HG02973 (cell line): ENCODE results near the gene GPX4.

Experiments
- ATAC-seq: cut with Tn5 transposase; IDR thresholded peaks from one replicate; pipeline ENCODE4 v1.9.1; 2021; ENCODE audit warnings: moderate library complexity; ENCODE audit not compliant: unreplicated experiment

Gene GPX4

DNA sequence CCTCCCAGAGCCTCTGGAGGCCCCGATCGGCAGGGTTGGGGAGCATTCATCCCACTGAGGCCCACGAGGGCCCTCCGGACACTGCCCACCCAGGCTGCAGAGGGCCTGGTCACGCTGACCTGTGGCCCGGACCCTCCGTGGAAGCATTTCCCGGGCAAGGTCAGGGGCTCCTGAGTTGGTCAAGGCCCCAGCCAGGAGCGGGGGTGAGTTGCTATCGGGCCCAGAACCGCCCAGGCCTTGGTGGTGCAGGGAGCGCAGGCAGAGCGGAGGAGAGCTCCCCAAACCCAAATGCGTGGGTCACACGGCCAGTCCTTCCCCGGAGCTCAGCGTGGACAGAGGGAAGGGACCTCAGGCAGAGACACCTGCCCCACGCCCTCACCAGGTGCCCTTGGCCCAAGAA is 25.7 kb downstream of the GPX4 start:
- ATAC-seq = no peak

DNA sequence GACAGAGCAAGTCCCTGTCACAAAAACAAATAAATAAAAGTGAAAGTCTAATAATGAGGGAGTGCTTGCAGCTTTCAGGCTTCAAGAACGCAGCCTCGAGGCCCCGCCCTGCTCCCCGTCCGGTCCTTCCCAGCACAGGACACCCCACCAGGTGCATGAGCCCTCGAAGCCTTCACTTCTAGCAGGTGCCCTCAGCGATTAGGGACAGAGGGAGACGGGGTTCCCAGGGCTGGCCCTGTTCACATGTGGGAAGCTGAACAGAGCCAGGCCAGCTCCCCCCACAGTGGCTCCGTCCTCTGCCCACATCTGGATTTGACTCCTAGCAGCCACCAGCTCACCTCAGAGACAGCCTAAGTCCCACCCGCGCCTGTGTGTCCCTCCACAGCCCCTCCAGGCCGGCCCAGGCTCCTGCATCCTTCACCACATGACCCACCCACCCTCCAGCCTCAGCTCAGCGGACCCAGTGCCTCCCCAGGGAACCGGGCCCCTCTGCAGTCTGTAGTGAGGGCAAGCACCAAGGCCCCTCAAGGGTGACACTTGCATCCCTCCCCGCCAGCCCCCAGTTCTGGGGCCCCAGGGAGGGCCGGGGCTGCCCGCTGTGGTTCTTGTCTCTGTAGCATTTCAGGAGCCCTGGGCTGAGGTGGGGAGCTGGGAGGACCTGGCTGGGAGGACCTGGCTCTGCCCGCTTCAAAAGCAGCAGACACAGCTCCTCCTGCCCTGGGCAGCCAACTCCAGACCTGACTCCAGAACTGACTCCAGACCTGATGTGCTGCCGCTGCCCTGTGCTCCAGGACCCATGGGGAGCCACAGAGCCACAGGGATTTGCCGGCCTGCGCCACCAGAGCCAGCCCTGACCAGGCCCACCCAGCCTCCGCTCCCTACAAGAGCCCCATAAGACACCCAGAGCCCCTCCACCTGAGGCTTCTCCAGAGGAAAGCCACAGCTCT is 27.2 kb downstream of the GPX4 start:
- ATAC-seq = no peak

DNA sequence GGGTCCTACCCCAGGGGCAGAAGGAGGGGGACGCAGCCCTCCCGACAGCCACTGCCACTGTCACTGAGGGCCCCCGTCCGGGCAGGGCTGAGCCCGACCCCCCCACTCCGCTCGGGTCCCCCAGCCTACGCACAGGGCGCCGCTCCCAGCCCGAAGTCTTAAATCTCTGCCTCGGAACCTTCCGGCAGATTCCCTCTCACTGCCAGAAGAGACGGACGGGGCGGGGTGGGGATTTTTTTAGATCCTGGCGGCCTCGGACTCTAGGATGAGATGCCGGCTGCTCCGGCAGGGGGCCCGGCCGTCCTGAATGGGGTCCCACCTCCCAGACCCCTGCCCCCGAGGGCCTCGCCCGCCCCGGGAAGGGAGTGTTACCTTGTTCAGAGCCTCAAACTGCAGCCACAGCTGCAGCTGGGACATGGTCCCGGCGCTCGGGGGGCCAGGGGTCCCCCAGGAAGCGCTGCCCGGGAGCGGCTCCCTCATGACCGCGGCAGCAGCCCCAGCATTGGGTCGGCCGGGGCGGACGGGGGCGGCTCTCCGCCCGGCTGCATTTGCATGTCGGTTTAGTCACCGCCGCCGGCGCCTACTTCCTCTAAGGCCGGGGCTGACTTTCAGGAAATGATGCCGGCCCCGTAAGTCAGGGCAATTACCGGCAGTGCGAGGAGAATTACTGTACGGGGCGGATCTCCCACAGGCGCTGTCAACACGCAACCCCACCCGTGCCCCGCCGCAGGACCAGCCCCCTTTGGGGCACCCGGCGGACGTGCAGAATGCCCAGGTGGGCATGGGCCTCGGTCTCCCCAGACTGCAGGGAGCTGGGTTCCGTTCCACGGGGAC is 28.1 kb downstream of the GPX4 start:
- peak; percentile 39 for ATAC-seq

DNA sequence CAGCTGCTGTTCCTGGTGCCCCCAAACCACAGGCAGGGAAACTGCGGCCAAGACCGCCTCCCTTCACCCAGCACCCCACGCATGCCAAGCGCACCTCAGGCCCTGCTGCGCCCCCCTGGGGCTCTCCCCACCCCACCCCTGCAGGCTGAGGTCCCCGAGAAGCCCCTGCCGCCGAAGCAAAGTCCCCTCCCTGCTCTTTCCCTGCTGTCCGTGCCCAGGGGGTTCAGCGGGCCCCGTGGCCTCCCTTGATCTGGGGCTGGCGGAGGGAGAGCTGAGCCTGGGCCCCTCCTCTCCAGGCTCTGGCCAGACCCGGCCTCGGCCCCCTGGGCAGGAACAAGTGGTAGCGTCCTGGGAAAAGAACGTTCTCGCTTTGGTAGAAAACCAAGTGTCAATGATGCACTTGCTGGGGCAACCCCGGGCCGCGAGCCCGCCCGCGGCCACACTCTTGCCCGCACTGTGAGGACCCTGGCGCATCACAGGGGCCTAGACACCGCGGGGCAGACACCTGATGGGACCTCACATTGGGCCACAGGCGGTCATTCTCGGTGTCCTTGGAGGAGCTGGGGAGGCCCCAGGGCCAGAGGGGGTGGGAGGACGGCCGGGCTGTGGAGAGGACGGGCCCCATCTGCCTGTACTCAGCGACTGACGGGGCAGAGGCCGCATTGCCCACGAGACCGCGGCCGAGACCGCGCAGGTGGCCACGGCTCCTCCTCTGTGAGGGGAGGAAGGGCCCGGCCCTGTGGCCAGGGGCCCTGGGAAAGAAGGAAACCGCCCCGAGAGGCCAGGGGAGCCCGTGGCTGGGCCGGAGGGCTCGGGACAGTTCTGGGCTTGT is 29.0 kb downstream of the GPX4 start:
- peak; percentile 4 for ATAC-seq

DNA sequence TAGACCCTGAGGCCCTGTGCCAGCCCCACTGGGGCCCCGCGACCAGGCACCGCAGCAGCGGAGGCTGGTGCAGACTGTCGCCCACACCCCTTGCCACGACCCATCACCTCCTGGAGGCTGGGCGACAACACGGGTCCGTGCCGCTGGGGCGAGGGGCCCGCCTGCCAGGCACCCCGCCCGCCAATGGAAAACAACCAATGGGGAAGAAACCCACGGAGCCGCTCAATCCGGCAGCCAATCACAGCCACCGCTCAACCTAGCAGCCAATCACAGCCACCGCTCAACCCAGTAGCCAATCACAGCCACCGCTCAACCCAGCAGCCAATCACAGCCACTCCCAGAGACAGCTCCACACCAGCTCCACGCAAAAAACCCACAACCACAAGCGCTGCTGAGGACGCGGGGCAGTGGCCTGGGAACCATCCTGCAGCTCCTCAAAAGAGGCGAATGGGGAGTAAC is 29.7 kb downstream of the GPX4 start:
- peak; percentile 44 for ATAC-seq

DNA sequence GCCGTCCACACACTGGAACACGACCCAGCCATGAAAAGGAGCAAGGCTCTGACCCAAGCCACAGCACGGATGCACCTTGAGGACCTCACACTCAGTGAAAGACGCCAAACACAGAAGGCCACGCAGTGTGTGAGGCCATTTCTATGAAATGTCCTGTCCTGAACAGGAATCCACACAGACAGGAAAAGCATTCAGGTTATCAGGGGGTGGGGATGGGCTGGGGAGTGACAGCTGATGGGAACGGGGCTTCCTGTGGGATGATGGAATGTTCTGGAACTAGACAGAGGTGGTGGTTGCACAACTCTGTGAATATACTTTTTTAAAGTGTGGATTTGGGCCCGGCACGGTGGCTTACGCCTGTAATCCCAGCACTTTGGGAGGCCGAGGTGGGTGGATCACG is 30.6 kb downstream of the GPX4 start:
- ATAC-seq = no peak

DNA sequence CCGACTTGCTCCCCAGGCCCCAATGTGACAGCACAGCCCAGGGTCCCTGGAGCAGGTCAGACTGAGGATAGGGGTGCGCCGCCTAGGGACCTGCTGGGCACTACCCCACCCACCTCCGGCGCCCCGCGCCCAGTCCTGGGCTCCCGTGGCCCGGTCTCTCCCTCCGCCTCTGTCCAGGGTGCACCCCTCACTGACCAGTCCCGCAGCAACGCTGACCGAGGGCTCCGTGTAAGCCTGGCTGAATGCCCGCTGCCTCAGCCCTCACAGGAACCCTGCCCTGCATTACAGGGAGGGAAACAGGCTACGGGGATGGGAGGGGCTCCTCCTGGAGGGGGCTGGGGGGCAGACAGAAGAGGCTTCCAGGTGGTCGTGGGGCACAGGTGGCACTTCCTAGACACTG is 31.7 kb downstream of the GPX4 start:
- no peak for ATAC-seq

DNA sequence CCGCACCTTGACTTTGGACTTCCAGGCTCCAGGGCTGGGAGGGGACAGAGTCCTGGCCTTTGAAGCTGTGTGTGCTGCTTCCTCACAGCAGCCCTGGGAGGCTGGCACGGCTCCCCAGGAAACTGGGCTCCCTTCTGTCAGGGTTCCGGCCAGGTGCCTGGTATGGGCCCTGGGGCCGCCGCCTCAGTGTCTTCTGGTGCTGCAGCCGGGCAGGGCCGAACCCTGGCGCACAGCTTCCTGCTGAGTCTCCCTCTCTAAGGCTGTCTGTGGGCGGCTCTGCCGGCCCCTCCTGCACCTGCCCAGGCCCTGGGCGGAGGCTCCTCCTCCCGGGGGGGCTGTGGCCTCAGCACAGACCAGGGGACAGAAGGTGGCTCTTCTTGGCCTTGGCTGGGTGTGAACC is 32.4 kb downstream of the GPX4 start:
- no peak for ATAC-seq

DNA sequence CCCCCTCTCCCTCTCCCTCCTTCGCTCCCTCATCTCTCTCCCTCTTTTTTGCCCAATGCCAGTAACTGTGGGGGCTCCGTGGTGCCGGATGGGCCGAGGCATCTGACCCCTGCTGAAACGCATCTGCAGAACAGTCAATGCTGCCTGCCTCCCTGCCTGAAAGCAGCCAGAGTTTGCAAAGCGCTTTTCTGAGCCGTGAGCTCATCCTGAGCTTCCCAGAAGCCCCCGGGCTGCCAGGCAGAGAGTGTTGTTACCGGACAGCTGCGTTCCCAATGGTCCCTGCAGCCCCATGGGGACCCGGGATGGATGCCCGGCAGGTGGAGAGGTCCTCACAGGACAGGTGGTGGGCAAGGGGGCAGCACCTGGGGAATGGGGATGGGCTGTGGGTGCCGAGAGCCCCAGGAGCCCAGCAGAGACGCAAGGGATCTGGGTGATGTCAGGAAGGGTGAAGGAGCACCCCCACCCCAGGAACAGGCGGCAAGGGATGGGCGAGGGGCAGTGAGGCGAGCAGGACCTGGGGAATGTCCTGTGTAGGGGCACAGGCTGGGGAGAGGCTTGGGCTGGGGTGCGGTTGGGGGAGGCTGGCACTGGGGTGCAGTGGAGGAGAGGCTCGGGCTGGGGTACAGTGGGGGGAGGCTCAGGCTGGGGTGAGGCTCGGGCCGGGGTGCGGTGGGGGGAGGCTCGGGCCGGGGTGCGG is 33.0 kb downstream of the GPX4 start:
- no peak for ATAC-seq

DNA sequence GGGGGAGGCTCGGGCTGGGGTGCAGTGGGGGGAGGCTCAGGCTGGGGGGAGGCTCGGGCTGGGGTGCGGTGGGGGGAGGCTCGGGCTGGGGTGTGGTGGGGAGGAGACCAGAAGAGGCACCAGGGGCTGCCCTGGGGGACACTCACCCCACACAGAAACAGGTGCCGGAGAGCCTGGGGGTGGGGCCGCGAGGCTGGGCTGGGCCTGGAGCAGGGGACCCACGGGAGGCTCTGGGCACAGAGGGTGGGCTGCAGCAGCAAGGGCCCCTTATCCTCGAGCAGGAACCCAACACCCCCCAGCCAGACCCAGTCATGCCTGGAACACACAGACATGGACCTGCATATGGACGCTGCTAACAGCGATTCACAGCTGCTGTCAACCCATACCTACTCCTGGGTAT is 34.3 kb downstream of the GPX4 start:
- ATAC-seq = no peak

DNA sequence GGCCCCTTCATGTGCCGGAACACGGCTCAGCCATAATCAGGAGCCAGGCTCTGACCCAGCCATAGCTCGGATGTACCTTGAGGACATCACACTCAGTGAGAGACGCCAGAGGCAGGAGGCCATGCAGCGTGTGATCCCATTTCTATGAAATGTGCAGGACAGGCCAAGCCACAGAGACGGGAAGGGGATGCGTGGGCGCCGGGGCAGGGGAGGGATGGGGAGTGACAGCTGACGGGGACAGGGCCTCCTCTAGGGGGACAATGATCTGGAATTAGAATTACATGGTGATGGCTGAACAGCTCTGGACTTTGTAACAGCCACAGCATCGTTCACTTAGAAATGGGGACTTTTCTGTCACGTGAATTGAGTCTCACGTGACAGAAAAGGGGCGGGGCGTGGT is 35.3 kb downstream of the GPX4 start:
- no peak for ATAC-seq

DNA sequence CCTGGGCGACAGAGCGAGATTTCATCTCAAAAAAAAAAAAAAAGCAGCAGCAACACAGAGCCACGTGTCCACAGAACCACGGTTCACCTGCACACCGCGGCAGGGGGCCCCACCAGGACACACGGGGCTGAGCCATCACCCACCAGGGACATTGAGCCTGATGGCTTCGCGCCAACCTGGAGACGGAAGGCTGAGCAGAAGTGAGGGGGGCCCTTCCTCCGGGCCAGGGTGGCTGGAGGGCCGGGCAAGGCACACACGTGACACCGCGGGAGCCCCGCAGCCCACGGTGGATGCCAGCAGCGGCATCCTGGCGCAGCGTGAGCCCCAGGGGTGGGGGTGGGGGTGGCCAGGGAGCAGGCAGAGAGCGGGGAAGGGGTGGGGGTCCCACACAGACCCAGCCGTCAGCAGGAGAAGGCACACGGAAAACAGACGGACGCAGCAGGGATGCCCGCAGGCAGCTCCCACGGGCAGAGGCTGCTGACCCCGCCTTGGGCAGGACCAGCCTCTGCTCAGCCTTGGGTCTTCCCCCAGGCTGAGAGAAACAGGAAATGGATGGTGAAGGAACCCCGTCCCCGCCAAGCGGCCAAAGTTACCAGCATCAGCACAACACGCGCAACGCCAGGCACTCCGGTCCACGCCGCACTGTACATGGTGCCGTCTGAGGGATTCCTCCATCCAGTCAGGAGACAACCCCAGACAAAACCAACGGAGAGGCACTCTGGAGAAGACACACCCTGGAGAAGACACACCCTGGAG is 36.7 kb downstream of the GPX4 start:
- no peak for ATAC-seq

DNA sequence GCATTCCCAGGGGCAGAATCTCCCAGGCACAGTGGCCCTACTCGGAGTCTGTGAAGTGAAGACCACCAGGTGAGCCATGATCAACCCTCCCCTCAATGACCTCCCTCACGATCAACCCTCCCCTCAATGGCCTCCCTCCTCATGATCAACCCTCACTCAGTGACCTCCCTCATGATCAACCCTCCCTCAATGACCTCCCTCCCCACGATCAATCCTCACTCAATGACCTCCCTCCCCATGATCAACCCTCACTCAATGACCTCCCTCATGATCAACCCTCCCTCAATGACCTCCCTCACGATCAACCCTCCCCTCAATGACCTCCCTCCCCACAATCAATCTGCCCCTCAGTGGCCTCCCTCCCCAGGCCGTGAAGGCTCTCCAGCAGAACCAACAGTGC is 38.1 kb downstream of the GPX4 start:
- ATAC-seq = no peak

DNA sequence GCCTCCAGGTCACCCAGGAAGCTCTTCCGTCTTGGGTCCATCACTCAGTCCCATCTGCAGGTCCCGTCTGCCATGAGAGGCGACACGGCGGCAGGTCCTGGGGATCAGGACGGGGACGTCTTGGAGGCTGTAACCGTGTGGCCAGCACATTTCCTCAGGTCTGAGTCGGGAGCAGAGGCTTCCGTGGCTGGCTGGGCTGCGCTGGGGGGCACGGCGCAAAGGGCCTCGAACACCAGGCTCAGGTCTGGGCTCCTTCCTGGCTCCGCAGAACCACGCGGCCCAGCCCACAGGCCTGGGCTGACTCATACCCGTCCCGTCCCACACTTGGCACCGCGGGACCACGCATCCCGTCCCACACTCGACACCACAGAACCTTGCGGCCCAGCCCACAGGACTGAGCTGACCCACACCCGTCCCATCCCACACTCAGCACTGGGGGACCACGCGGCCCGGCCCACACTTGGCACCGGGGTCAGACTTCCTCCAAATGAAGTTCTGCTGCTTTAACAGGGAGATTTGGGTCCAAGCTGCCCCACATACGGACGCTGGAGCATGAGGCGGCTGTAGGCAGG is 40.1 kb downstream of the GPX4 start:
- ATAC-seq = no peak

DNA sequence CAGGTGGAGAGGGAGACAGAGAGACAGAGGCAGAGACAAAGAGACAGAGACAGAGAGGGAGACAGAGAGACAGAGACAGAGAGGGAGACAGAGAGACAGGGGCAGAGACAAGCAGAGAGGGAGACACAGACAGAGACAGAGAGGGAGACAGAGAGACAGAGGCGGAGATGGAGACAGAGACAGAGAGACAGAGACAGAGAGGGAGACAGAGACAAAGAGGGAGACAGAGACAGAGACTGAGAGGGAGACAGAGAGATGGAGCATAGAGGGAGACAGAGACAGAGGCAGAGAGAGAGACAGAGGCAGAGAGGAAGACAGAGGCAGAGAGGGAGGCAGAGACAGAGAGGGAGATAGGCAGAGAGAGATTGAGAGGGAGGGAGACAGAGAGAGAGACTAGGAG is 40.9 kb downstream of the GPX4 start:
- no peak for ATAC-seq

DNA sequence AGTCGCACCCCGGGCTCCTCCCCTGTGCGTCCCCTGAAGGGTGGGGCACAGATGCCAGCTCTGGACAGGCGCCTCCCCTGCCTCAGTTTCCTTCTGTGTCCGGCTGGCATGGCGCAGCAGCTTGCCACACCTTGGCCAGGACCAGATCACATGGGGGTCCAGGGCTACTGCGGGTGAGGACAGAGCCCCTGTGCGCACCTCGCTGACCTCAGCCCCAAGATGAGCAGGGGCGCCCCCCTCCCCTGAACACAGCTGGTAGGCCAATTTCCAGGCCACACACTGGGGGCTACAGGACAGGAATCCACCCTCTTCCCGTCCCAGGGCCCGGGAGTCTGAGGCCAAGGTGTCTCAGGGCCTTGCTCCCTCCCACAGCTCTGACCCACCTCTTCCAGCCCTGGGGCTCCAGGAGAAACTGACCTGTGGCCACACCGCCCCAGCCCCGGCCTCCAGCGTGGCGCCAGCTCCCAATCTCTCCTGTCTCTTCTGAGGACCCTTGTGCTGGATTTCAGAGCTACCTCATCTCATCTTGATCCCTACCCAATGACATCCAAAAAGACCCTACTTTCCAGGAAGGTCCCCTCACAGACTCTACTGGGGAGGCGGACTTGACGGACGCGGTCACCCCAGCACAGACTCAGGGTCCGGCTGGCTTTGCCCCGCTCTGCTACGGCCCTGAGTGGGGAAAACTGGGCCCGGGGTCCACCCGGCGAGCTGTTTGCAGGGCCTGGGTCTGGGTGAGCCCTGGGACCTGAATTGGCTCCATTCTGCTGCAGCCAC is 42.0 kb downstream of the GPX4 start:
- no peak for ATAC-seq

DNA sequence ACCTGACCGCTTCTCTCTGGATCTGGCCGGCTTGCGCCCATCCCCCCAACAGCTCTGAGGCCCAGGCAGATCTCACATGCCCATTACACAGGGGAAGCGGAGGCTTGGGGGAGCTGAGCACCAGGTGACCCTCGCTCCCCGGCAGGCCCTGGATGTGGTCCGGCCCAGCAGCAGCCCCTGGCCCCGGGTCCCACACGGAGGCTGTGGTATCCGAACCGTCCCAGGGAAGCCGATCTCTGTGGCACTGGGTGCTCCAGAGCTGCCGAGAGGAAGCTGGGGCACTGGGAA is 42.6 kb downstream of the GPX4 start:
- no peak for ATAC-seq

DNA sequence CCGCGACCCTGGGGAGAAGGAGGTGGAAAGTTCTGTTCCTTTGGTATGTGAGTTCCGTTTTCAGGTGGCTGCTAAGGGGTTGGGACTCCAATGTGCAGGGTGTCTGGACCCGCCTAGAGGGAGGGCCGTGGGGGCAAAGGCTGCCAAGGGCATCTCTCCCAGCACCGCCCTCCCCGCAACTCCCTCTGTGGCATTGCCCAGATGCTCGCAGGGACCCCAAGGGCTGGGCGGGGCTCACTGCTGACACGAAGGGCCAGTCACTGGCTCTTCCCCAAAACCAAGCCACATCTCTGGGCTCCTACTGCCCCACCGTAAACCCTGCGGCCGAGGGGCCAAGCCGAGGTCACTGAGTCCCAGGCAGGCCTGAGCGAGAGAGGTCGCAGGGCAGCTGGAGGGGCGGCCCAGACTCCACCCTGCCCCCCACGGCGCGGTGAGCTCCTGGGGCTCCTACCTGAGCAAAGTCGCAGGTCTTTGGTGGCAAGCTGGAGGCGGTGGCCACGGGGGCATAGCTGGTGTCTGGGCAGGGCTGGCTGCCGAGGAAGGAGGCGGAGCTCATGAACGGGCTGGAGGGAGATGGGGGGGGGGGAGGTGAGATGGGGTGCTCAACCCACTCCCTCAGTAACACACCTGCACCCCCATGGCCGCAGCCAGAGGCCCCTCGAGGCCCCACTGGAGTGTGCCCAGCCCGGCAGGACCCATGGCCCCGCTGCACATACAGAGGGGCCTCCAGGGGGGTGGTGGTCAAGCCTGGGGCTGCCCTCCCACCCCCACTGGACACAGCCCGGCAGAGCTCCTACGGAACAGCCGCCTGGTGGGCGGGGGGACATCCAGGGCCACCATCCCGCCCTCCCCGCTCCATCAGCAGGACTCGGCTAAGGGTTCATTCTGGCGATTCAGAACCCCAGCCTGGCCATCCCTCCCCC is 43.3 kb downstream of the GPX4 start:
- ATAC-seq = no peak
